IPS DF 6.9 (cell line): Measurements from ENCODE around the gene OR2T29.
"Not testable (repeated sequence)": the region's sequence is repeated elsewhere in the genome, so short reads cannot be mapped to it uniquely, and the experiment has no call there.

Experiments used
- DNase-seq: peaks from one replicate; pipeline ENCODE4 v3.0.0-alpha.2; 2013; ENCODE audit warnings: low read depth, low spot score
- H3K27ac ChIP-seq: one replicate; pipeline ENCODE4 v1.5.1; 2013; ENCODE audit warnings: low read length, control low read depth
- H3K27me3 ChIP-seq: 2 replicates; pipeline ENCODE4 v1.6.1; 2013; ENCODE audit warnings: mild to moderate bottlenecking, low read length; ENCODE audit not compliant: control insufficient read depth, insufficient read depth
- H3K36me3 ChIP-seq: 2 replicates; pipeline ENCODE4 v1.6.1; 2013; ENCODE audit warnings: low read length; ENCODE audit not compliant: control insufficient read depth, insufficient read depth
- H3K4me1 ChIP-seq: 2 replicates; pipeline ENCODE4 v1.6.1; 2013; ENCODE audit warnings: low read length; ENCODE audit not compliant: control insufficient read depth, insufficient read depth
- H3K4me3 ChIP-seq: 2 replicates; pipeline ENCODE4 v1.5.1; 2013; ENCODE audit warnings: mild to moderate bottlenecking, low read length
- H3K9me3 ChIP-seq: 2 replicates; pipeline ENCODE4 v1.6.1; 2013; ENCODE audit warnings: low read length, inconsistent platforms; ENCODE audit not compliant: control insufficient read depth, insufficient read depth
- WGBS: extraction: QIAGEN DNeasy Blood & Tissue Kit; methylation state at CpG from one replicate; pipeline ENCODE4 v1.1.7; 2013; ENCODE audit warnings: mixed read lengths, missing lambda C conversion rate; ENCODE audit not compliant: insufficient read length, insufficient coverage; 5-methylcytosine and 5-hydroxymethylcytosine counted together

Gene OR2T29

DNA sequence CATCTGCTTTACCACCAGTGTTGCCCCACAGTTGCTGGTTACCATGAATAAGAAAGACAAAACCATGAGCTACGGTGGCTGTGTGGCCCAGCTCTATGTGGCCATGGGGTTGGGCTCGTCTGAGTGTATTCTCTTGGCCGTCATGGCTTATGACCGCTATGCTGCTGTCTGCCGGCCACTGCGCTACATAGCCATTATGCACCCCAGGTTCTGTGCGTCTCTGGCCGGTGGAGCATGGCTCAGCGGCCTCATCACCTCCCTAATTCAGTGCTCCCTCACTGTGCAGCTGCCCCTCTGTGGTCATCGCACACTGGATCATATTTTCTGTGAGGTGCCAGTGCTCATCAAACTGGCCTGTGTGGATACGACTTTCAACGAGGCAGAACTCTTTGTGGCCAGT is 40.7 kb downstream of the OR2T29 start:
- Histone ChIP-seq H3K4me1 (no peaks in the 10 kb centered on the region), H3K36me3 (no peaks in the 10 kb centered on the region), H3K27me3 (no peaks in the 10 kb centered on the region), H3K4me3 (no peak overlapping the region), H3K9me3 (peaks cover 3% of the 10 kb centered on the region), H3K27ac (no peak overlapping the region)
- no peak for DNase-seq
- no CpG with 5 or more reads among the region's 12 CpGs for WGBS

DNA sequence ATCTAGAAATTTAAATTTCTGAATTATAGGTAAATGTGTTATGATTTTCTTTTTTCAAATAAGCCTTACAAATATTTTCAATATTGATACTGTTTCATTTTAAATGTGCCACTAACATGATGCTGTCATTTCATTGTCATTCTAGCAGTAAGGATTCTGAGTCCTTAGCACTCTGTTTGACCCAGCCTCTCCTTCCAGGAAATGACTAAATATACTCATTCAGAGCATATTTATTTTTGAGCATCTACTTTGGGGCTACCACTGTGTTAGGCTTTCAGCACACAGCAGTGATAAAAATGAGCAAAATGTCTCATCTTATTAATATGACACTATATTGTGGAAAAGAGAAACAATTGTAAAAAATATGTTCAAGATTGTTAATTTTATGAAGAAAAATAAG is 52.4 kb downstream of the OR2T29 start:
- not testable (repeated sequence) for H3K36me3 ChIP-seq, DNase-seq, H3K9me3 ChIP-seq, H3K4me3 ChIP-seq, H3K27ac ChIP-seq, H3K27me3 ChIP-seq, H3K4me1 ChIP-seq

DNA sequence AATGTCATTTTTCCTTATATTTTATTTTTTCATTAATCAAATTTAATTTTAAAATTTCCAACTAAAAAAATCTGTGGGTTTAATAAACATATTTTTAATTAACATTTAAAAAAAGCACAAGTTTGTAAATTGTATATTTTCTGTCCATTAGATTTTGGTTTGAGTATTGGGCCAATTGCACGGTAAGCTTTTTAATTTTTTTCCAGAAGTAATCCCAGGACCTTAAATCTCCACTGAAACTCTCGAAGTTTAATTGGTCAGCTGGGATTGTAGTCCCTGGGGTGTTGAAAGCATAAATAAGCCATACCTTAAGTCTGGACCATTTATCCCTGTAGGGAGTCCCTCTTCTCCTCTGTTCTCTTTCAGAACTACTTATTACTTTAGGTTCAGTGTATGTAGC is 54.8 kb downstream of the OR2T29 start, which contains the start of gene OR2G6:
Gene OR2G6, plus strand, starts transcription at position 301 of the 400 bp plus-strand sequence. CDS start 13,574 bp downstream, outside the sequence.
- not testable (repeated sequence) for DNase-seq, H3K27ac ChIP-seq, H3K9me3 ChIP-seq, H3K4me3 ChIP-seq, H3K27me3 ChIP-seq, H3K36me3 ChIP-seq, H3K4me1 ChIP-seq
- no CpG with 5 or more reads among the region's 2 CpGs for WGBS
